Measurements from ENCODE around the gene PACSIN2. TPM values are rescaled to one million over a fixed set of nuclear protein-coding genes. Genes with fewer than 3 reads are reported as not detected.

The PACSIN2 gene
- total RNA-seq, 1 experiment from 2014 or later, result 60.2 TPM

DNA sequence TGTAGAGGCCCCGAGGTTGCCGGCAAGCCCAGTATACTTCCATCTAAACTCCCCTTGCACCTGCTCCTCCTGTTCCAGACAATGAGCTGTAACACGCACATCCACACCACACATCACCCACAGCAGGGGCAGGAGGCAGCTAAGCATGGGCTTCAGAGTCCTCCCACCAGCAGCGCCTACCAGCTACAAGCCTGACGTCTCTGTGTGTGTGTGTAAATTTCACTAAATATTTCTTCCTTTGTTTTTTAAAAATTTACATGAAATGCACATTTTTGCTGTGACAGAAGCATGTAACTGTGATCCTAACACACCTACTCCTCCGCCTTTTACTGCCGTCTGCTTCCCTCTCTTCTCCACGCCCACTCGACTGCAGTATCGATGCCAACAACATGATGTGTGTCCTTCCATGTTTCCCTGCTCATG lies 29.4 kb upstream of the PACSIN2 start:
- Histone ChIP-seq H3K4me1 (ENCODE audit: control insufficient read depth, insufficient read depth, low read length) (no peaks in the 10 kb centered on the region), H3K36me3 (ENCODE audit: control insufficient read depth, insufficient read depth, low read length) (no peaks in the 10 kb centered on the region), H3K9me3 (ENCODE audit: control insufficient read depth, insufficient read depth, low read depth, low read length) (no peaks in the 10 kb centered on the region), H3K4me3 (ENCODE audit: low read depth in 2 of 2, low read length in 2 of 2) (no peak overlapping the region), H3K27ac (ENCODE audit: low read length) (no peak overlapping the region), H3K27me3 (ENCODE audit: control insufficient read depth, insufficient read depth, low read length) (no peaks in the 10 kb centered on the region)
- ChIA-PET POLR2A (interaction anchor here (0.7 kb wide), 1 partner anchor 26 kb away, joined by 4 read pairs; no protein-coding TSS in a partner anchor), CTCF (no interaction called here)
- no TSS peak for BruUV-seq (replicated peaks)
- TF ChIP-seq POLR2AphosphoS5 (IDR thresholded peaks at IDR 0.05; ENCODE audit: low read depth, low read length) (no peak), TCF7L2 (IDR thresholded peaks at IDR 0.05; ENCODE audit: low read depth, low read length) (no peak), SIN3A (IDR thresholded peaks at IDR 0.05; ENCODE audit: borderline replicate concordance, insufficient read depth, low read depth, low read length) (no peak)
- TF ChIP-seq, protein P1, sequence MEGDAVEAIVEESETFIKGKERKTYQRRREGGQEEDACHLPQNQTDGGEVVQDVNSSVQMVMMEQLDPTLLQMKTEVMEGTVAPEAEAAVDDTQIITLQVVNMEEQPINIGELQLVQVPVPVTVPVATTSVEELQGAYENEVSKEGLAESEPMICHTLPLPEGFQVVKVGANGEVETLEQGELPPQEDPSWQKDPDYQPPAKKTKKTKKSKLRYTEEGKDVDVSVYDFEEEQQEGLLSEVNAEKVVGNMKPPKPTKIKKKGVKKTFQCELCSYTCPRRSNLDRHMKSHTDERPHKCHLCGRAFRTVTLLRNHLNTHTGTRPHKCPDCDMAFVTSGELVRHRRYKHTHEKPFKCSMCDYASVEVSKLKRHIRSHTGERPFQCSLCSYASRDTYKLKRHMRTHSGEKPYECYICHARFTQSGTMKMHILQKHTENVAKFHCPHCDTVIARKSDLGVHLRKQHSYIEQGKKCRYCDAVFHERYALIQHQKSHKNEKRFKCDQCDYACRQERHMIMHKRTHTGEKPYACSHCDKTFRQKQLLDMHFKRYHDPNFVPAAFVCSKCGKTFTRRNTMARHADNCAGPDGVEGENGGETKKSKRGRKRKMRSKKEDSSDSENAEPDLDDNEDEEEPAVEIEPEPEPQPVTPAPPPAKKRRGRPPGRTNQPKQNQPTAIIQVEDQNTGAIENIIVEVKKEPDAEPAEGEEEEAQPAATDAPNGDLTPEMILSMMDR (IDR thresholded peaks at IDR 0.05), result no peak
- TF ChIP-seq, protein P2, sequence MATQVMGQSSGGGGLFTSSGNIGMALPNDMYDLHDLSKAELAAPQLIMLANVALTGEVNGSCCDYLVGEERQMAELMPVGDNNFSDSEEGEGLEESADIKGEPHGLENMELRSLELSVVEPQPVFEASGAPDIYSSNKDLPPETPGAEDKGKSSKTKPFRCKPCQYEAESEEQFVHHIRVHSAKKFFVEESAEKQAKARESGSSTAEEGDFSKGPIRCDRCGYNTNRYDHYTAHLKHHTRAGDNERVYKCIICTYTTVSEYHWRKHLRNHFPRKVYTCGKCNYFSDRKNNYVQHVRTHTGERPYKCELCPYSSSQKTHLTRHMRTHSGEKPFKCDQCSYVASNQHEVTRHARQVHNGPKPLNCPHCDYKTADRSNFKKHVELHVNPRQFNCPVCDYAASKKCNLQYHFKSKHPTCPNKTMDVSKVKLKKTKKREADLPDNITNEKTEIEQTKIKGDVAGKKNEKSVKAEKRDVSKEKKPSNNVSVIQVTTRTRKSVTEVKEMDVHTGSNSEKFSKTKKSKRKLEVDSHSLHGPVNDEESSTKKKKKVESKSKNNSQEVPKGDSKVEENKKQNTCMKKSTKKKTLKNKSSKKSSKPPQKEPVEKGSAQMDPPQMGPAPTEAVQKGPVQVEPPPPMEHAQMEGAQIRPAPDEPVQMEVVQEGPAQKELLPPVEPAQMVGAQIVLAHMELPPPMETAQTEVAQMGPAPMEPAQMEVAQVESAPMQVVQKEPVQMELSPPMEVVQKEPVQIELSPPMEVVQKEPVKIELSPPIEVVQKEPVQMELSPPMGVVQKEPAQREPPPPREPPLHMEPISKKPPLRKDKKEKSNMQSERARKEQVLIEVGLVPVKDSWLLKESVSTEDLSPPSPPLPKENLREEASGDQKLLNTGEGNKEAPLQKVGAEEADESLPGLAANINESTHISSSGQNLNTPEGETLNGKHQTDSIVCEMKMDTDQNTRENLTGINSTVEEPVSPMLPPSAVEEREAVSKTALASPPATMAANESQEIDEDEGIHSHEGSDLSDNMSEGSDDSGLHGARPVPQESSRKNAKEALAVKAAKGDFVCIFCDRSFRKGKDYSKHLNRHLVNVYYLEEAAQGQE (IDR thresholded peaks at IDR 0.05; ENCODE audit: insufficient read depth in 1 of 2, low read depth in 2 of 2, low read length in 1 of 2), result no peak
- DNase-seq (ENCODE audit: low read depth, low spot score) (no peak), ATAC-seq (no peak)
- in situ Hi-C loops (cut with HindIII; ENCODE audit: low pct_unique_long_range_greater_than_20kb, low sequenced_read_pairs) (no loop called here), intact Hi-C loops (cut with micrococcal nuclease; ENCODE audit: unreplicated experiment) (no loop called here)

DNA sequence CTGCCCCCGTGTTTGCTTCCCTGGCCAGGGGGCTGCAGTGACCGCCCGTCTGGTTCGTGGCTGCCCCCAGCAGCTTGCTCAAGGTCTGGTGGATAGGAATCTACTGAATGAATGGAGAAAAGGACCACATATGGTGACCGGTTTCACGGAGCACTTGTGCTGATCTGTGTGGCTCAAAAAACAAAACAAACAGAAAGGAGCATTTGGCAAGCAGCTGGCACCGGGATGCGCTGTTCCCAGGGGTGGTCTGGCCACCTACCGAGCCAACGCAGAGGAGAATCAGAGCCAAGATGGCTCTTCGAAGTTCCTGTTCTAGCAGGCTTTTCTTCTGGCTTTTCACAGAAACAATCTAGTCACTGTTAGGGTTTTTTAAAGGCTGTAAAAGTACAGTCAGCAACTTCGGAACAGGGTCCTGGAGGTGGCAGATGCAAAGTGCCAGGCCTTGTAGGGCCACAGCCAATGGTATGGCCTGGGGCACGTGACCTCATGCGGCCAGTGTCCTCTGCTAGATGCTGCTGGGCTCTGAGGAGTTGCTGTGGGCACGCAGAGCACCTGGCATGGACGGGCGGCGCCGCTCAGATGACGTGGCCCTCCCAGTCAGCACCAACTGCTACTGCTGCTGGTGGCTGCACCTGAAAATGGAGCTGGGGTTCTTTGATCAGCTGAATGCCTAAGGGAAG lies 27.3 kb upstream of the PACSIN2 start:
- BruUV-seq (replicated peaks), result no TSS peak
- CTCF ChIA-PET, result interaction anchor here (0.6 kb wide), 1 partner anchor 51 kb away, joined by 7 read pairs; no protein-coding TSS in a partner anchor

More for the DNA sequence above, 27.3 kb upstream of the PACSIN2 start:
- intact Hi-C loops (cut with micrococcal nuclease; ENCODE audit: unreplicated experiment), result no loop called here
- TF ChIP-seq SIN3A (IDR thresholded peaks at IDR 0.05; ENCODE audit: borderline replicate concordance, insufficient read depth, low read depth, low read length) (no peak), TCF7L2 (IDR thresholded peaks at IDR 0.05; ENCODE audit: low read depth, low read length) (no peak)
- TF ChIP-seq, protein P1 (IDR thresholded peaks at IDR 0.05), result no peak
- H3K27ac ChIP-seq (ENCODE audit: low read length), result no peak overlapping the region
- POLR2A ChIA-PET, result interaction anchor here (0.7 kb wide), 1 partner anchor 315 kb away, joined by 13 read pairs; no protein-coding TSS in a partner anchor
- ATAC-seq, result no peak
- in situ Hi-C loops (cut with HindIII; ENCODE audit: low pct_unique_long_range_greater_than_20kb, low sequenced_read_pairs), result no loop called here
- H3K36me3 ChIP-seq (ENCODE audit: control insufficient read depth, insufficient read depth, low read length), result no peaks in the 10 kb centered on the region
- H3K9me3 ChIP-seq (ENCODE audit: control insufficient read depth, insufficient read depth, low read depth, low read length), result no peaks in the 10 kb centered on the region
- H3K27me3 ChIP-seq (ENCODE audit: control insufficient read depth, insufficient read depth, low read length), result no peaks in the 10 kb centered on the region
- no peak for DNase-seq (ENCODE audit: low read depth, low spot score)
- H3K4me1 ChIP-seq (ENCODE audit: control insufficient read depth, insufficient read depth, low read length), result no peaks in the 10 kb centered on the region
- H3K4me3 ChIP-seq (ENCODE audit: low read depth in 2 of 2, low read length in 2 of 2), result no peak overlapping the region
